ENCODE measurements around the gene HADHA.

The HADHA gene

DNA sequence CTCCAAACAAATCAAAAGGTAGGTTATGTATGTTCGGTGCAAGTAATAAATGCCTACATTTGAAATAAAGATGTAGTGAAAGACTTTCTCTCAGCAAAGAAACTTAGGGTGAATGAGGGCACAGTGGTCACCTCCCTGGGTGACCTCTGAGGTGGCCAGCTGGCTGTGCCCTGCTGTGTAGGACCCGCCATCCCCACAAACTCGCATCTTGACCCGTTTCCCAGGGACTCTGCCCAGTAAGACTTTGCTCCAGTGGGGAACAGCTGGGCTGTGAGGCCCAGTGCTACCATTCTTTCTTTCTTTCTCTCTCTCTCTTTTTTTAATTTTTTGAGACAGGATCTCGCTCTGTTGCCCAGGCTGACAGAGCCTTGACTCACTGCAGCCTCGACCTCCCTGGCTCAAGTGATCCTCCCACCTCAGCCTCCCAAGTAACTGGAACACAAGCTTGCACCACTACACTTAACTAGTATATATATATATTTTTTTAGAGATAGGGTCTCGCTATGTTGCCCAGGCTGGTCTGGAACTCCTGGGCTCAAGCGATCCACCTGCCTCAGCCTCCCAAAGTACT is 79.7 kb downstream of the HADHA start:
- TF ChIP-seq, protein P1, sequence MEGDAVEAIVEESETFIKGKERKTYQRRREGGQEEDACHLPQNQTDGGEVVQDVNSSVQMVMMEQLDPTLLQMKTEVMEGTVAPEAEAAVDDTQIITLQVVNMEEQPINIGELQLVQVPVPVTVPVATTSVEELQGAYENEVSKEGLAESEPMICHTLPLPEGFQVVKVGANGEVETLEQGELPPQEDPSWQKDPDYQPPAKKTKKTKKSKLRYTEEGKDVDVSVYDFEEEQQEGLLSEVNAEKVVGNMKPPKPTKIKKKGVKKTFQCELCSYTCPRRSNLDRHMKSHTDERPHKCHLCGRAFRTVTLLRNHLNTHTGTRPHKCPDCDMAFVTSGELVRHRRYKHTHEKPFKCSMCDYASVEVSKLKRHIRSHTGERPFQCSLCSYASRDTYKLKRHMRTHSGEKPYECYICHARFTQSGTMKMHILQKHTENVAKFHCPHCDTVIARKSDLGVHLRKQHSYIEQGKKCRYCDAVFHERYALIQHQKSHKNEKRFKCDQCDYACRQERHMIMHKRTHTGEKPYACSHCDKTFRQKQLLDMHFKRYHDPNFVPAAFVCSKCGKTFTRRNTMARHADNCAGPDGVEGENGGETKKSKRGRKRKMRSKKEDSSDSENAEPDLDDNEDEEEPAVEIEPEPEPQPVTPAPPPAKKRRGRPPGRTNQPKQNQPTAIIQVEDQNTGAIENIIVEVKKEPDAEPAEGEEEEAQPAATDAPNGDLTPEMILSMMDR (IDR thresholded peaks at IDR 0.05; ENCODE audit: control insufficient read depth, extremely low read depth, insufficient read depth): no peak
- no peak overlapping the region for H3K4me3 ChIP-seq (ENCODE audit: low read depth, low read length)

DNA sequence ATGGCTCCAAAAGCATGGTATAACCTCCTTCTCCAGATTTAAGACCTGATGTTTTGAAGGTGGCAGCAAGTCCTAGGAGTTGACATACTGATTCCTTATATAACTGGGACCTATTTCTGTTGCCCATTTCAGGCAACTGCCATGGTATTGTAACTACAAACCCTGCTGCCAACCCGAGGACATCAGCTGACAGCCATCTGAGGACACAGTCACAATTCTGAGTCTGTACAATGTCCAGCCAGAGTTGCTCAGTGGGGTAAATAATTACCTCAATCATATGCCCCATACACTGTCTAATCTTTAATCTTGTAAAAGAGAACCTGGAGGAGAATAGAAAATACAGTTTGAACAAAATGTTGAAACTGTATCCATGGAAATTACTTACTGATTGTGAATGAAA is 80.2 kb downstream of the HADHA start:
- DNase-seq (ENCODE audit: low read depth): no peak
- TF ChIP-seq, protein P1 (IDR thresholded peaks at IDR 0.05; ENCODE audit: control insufficient read depth, extremely low read depth, insufficient read depth): no peak
- no peak overlapping the region for H3K4me3 ChIP-seq (ENCODE audit: low read depth, low read length)

More for the DNA sequence above, 79.7 kb downstream of the HADHA start:
- no peak for DNase-seq (ENCODE audit: low read depth)

DNA sequence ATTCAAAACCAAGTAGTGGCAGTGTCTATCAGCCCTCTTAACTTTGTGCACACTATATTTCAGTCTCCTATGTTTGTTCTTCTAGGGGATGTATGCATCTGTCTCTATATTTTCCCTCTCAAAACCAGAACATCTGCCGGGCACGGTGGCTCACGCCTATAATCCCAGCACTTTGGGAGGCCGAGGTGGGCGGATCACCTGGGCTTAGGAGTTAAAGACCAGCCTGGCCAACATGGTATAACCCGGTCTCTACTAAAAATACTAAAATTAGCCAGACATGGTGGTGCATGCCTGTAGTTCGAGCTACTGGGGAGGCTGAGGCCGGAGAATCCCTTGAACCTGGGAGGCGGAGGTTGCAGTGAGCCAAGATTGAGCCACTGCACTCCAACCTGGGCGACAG is 81.5 kb downstream of the HADHA start:
- TF ChIP-seq, protein P1 (IDR thresholded peaks at IDR 0.05; ENCODE audit: control insufficient read depth, extremely low read depth, insufficient read depth): no peak
- no peak for DNase-seq (ENCODE audit: low read depth)
- no peak overlapping the region for H3K4me3 ChIP-seq (ENCODE audit: low read depth, low read length)

DNA sequence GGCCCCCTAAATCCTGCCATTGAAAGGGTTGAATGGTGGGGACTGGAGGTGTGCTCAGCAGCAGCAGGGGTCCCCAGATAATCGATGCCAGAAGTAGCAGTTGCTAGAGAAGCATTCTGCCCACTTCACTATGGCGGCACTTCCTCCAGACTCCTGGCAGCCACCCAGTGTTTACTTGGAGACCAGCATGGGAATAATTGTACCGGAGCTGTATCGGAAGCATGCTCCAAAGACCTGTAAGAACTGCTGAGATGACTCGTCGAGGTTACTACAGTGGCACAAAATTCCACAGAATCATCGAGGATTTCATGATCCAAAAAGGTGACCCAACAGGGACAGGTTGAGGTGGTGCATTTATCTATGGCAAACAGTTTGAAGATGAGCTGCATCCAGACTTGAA is 82.5 kb downstream of the HADHA start:
- no peak overlapping the region for H3K4me3 ChIP-seq (ENCODE audit: low read depth, low read length)
- TF ChIP-seq, protein P1 (IDR thresholded peaks at IDR 0.05; ENCODE audit: control insufficient read depth, extremely low read depth, insufficient read depth): no peak
- no peak for DNase-seq (ENCODE audit: low read depth)

DNA sequence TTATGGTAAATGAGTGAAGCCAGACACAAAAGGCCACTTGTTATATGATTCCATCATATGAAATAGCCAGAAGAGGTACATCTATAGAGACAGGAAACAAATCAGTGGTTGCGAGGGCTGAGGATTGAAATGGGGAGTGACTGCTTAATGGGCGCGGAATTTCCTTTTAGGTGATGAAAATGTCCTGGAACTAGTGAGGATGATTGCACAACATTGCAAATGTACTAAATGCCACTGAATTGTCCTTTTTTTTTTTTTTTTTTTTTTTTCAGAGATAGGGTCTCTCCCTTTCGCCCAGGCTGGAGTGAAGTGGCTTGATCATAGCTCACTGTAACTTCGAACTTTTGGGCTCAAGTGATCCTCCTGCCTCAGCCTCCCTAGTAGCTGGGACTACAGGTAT is 86.9 kb downstream of the HADHA start:
- TF ChIP-seq, protein P1 (IDR thresholded peaks at IDR 0.05; ENCODE audit: control insufficient read depth, extremely low read depth, insufficient read depth): no peak
- no peak overlapping the region for H3K4me3 ChIP-seq (ENCODE audit: low read depth, low read length)

DNA sequence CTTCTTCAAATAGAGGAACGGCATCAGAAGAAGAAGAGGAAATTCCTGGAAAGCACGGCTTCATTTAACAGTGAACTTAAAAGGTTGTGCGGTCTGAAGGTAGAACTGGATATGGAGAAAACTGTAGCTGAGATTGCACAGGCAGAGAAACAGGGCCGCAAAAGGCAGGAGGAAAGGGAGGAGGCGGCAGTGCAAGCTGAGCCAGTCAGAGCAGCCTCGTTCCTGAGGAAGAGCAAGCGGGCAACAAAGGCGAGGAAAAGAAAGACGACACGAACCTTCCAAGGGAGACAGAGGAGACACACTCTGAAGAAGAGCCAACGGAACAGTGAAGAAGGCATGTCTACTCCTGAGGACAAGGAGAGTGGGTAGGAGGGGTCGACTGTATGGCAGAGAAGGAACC is 94.2 kb downstream of the HADHA start:
- TF ChIP-seq, protein P1 (IDR thresholded peaks at IDR 0.05; ENCODE audit: control insufficient read depth, extremely low read depth, insufficient read depth): no peak
- no peak for DNase-seq (ENCODE audit: low read depth)
- H3K4me3 ChIP-seq (ENCODE audit: low read depth, low read length): no peak overlapping the region

More for the DNA sequence above, 86.9 kb downstream of the HADHA start:
- DNase-seq (ENCODE audit: low read depth): no peak

DNA sequence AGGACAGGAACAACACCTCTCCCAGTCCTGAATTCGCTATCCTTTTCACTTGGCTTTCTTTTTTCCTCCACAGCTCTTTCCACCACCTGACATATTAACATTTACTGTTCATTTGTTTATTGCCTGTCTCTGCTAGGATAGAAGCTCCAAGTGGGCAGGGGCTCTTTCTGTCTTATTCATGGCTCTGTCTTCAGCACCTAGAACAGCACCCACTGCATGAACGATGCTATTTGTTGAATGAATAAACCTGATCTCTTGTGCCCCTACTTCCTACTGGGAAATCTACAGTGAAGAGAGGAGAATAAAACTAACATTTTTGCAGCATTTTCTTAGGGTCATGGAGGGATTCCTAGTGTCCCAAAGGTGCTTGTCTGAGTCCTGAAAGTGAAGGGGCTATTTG is 95.9 kb downstream of the HADHA start:
- H3K4me3 ChIP-seq (ENCODE audit: low read depth, low read length): no peak overlapping the region
- DNase-seq (ENCODE audit: low read depth): no peak
- TF ChIP-seq, protein P1 (IDR thresholded peaks at IDR 0.05; ENCODE audit: control insufficient read depth, extremely low read depth, insufficient read depth): no peak

Measured in LNCaP clone FGC (cell line).